Hepatocyte (in vitro differentiated cells): Measurements from ENCODE around the gene MAP4.

Source experiments
- CTCF ChIP-seq: fragments of 200-600 bp; sonication (generic); IDR thresholded peaks from 2 replicates; pipeline ENCODE4 v1.5.1; 2016; ENCODE audit warnings: antibody characterized with exemption, mild to moderate bottlenecking; ENCODE audit not compliant: poor library complexity
- EZH2phosphoT487 ChIP-seq: fragments of 200-600 bp; sonication (generic); IDR thresholded peaks from one replicate; pipeline ENCODE4 v1.6.1; 2018; ENCODE audit warnings: antibody characterized with exemption, mild to moderate bottlenecking, low read depth, moderate library complexity; ENCODE audit not compliant: unreplicated experiment, severe bottlenecking

- TF ChIP-seq CTCF (no peak), EZH2phosphoT487 (no peak)
Measured at GRCh38 chr3:47825590-47825989, 190.6 kb downstream of the MAP4 start.
